Dermis blood vessel endothelial cell (primary cell): ENCODE data around the gene CIB4. TPM values are rescaled to one million over a fixed set of nuclear protein-coding genes. Genes with fewer than 3 reads are reported as not detected.

Experiments used
- DNase-seq: peaks from one replicate; pipeline ENCODE4 v3.0.0; 2010
- total RNA-seq: library from RNA; depleted of rRNA; stranded (reverse); fragments of >200 nt; gene quantifications from 2 replicates; pipeline ENCODE4 v1.2.3, GENCODE V29; 2014

Gene CIB4
- total RNA-seq, 1 donor from 2014 or later, result not detected

DNA sequence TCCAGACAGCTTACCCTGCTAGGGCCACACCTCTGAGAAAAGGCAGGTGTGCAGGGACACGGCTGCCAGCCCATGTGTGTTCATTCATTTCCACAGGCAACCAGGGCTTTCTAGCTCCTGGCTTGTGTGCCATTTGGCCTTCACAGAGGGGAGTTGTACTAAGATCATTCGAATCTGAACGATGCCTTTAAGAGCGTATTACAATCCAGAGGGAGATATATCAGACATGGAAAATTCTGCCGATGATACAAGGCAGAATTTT lies 99.0 kb downstream of the CIB4 start:
- no peak for DNase-seq

DNA sequence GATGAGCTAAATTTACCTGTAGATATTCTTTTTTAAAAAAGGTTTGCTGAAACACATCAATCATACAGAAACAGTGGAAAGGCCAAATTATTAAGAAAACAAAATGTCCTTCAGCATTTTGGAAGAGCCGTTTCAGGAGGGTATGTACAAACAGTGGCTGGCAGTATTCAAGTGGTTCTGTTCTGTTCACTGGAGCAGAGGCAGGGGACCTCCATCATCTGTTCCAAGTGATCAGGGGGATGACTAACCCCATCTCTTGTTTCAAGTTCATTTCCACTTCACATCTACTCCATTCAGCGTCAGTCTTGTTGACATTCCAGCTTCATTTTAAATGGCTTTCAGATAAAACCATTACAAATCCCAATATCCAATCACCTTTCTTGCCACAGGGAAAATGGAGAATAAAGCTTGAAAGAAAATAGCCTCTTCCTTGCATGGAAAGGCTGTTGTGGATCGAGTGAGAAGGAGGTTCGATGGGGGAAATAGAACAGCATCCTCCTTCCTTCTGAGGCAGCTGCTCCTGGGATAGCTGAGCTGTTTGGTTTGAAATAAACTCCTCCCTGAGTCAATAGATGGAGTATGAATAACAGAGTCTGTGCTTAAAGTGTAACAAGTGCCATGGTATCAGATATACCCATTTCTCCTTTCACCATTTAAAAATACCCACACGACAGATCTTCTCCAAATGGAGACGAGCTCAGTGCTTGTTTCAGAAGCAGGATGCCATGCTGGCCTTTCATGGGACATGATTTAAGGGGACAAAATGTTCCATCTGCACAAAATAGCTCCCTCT lies 99.6 kb downstream of the CIB4 start:
- no peak for DNase-seq

DNA sequence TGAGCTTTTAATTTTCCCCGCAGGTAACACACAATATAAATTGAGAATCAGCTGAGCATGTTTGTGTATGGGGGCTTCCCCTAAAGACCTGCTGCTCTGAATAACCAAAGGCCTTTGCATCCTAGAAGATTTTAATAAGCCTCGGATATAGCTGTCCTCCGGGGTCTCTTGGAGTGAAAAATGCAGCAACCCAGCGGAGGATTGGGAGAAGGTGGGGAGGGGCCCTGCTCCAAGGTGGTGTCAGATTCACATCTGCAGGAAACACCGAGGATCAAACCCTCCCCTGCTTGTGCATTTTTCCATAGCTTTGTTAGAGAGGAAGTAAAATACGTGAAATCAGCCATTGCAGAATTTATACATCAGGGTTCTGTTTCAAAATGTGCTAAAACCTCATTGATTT lies 100.2 kb downstream of the CIB4 start:
- no peak for DNase-seq

DNA sequence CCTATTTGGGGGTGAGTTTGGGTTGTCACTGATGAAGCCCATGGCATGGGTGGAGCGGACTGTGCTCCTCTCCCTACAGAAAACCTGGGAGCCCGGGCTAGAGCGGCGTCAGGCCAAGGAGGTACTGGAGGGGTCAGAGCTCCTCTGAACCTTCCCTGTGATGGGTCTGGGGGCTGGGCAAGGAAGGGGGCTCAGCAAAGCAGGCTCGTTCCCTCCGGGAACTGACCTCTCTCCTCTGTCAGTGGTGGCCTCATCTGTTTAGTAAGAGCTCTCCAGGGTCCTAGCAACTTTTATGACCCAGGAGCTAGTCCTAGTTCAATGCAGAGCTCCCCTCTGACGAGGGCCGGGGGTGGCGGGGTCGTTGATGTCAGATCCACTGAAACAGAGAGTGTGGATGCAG lies 100.9 kb downstream of the CIB4 start:
- no peak for DNase-seq

DNA sequence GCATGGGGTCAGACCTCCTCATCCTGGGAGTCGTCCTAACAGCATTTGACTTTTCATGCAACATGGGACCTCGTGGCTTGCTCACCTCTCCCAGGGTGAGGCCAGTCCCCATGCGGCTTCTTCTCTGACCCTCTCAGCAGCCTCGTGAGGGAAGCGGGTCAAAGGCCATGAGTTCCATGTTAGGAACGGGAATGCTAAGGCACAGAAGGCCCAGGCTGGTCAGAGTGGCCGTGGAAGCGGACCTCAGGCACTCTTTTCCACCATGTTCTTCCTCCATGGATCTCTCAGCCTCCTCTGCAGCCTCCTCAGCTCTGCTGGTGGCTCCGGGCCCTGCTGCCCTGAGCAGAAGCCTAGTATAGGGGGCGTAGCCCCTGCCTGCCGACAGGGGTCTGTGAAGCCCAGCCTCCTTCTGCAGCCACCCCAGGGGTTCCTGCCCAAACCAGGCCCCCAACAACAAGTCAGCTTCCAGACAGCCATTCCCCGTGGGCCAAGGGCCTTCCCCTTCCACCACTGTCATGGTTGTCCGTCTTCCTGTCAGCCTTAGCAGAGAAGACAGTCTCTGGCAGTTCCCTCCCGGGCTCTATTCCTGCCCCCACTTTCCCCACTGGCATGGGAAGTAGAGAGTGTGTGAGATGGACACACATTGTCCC lies 103.2 kb downstream of the CIB4 start:
- no peak for DNase-seq

DNA sequence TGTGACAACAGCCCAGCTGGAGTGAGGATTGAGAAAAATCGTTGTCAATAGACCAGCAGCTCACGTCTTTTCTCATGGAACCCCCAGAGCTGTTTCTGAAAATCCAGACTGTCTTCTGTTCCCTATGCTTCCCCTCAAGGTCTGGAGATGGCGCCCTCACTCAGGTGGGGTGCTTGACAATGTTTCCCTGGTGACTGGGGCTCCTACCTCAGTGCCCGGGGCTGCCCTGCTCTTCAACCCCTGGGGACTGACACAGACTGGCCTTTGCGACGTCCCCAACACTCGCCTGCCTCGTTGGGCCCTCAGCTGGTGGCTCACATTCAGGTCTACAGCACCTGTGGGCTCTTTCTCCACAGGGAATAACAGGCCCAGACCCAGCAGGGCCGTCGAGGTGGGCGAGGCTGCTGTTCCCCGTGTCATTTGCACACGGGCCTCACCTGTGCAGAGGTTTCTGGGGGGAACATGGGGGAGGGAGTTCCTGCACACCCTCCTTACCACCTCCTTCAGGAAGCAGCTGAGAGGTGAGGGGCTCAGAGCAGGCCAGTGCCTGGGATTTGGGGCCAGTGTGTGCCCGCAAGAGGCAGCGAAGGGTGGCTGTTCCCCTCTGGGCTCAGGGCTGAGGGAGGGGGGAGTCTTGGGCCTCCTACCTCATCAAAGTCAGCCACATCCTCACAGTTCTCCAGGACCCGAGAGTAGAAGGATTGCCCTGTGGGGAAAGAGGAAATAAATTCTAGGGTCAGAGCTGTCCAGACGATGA lies 103.9 kb downstream of the CIB4 start:
- DNase-seq, result no peak

DNA sequence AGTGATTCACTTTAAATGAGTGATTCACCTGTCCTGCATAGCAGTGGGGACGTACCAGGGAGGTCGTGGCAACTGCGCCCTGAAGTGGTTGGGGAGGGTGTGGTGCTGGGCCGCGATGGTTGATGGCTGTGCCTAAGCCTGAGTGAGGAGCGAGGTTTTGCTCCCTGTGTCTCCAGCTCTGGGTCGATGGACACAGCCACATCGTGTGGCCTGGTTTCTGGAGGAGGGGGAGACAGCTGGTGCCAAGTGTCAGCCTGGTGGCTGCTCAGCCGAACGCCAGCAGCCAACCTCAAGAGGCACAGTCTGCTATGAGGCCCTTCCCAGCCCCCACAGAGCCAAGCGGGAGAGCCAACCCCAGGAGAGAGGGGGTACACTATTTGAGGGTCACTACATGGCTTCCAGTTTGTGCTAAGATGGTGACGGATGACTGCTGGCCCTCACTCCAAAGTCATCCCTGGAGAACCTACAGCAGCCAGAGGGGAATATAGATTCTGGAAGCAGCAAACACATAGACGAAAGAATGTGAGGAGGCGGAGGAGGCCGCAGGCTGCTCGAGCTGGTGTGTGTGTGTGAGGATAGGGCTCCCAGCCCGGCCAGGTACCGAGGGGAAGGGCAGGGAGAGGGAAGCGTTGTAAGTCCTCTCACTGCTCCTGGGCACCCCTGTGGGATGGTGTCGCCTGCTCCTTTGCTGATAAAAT lies 104.6 kb downstream of the CIB4 start:
- no peak for DNase-seq

DNA sequence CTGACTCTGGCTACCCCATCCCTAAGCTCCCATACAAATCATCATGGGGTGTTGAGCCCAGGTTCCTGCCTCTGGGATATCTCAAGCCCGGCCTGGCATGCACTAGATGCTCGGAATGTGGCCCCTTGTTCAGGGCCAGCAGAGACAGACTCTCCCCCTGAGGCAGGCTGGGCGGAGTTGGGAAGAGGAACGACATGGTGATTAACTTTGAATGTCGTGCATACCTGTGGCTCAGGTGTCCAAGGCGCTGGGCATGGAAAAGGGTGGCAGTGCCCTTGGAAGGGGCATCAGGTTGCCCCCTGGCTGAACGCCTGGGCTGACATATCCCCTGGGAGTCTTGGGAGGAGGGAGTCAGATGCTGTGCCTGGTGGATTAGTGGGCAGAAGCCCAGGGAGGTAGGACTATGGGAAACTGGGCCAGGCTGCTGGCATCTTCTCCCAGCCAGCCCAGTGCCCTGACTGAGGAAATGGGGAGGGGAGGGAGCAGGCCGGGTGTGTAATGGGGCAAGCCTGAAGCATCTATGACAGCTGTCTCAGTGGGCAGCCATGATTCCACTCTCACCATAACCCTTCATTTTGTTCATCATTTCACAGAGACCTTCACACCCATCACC lies 105.4 kb downstream of the CIB4 start:
- DNase-seq, result no peak

DNA sequence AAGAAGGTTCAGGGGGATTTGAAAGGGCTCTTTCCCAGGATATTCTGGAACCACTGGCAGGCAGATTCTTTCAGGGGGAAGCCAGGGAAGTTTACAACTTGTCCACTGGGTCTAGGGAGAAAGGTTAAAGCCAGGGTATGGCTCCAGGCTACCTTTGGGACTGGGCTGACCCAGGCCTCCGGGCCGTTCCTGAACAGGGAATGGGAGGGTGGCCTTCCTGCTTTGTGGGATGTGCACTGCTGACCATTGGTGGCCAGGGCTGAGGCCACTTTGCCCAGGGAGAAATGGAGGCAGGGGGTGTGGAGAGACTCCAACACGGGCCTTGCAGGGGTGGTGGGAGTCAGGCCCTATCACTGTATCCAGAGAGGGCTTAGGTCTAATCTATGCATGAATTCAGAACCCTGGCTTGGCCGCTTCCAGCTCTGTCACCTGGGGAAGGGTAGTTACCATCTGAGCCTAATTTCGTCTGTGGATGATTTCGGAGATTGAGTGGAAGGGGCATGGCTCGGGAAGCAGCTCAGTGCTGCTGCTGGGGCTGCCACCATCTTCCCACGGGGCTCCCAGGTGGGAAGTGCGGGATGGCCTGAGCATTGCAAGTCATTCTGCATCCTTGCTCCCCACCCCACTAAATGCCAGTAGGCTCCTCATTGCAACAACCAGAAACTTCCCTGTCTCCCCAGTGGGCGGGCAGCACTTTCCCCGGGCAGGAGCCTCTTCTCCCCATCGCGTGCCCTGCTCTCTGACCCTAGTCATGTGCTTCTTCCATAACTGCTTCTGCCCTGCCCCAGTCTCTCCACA lies 106.1 kb downstream of the CIB4 start:
- no peak for DNase-seq

DNA sequence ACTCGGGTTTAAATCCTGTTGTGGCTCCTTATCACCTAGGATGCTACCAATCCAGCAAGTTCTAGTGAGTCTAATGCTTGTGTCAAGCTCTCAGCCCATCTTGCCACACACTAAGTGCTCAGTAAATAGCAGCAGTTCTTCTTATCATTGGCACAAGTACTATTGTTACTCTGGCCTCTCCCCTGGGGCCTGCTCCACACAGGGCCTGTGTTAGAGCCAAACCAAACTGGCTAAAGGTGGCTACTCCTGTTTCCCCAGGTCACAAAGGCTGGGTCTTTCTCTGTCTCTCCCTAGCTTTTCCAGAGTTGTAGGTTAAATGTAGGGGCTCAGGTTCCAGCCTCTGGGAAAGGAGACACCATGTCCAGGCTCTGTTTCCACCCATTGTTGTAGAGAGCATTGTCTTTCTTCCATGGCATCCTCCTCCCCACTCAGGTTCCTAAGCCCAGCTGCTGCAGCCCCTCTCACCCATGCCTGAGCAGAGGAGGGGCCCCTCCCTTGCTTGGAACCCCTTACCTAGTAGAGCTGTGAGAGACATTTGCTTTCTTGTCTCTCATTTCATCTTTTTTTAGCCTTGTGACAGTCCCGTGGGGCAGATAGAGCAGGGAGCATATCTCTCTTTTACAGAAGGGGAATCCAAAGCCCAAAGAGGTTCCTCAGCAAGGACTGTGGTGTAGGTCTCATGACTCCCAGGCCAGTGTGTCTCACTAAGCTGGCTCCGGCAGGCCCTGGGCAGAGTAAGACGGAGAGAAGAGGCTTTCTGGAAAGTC lies 106.9 kb downstream of the CIB4 start:
- peak; percentile 13 for DNase-seq

DNA sequence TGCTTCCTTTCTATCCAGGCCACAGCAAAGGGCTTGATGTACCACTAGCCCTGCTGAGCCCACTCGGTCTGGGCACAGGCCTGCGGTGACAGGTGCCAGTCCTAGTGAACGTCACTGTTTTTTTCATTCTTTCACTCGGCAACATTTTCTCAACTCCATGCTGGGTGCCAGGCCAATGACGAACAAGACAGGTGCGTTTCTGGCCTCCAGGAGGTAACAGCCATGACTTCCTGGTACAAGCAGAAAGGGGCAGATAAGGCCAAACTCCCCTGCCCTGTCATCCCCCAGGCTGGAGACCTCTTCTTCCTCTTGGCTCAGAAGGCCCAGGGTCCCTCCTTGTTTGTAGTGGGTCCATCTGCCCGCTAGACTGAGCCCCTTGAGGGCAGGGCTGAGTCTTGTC lies 107.5 kb downstream of the CIB4 start:
- no peak for DNase-seq

DNA sequence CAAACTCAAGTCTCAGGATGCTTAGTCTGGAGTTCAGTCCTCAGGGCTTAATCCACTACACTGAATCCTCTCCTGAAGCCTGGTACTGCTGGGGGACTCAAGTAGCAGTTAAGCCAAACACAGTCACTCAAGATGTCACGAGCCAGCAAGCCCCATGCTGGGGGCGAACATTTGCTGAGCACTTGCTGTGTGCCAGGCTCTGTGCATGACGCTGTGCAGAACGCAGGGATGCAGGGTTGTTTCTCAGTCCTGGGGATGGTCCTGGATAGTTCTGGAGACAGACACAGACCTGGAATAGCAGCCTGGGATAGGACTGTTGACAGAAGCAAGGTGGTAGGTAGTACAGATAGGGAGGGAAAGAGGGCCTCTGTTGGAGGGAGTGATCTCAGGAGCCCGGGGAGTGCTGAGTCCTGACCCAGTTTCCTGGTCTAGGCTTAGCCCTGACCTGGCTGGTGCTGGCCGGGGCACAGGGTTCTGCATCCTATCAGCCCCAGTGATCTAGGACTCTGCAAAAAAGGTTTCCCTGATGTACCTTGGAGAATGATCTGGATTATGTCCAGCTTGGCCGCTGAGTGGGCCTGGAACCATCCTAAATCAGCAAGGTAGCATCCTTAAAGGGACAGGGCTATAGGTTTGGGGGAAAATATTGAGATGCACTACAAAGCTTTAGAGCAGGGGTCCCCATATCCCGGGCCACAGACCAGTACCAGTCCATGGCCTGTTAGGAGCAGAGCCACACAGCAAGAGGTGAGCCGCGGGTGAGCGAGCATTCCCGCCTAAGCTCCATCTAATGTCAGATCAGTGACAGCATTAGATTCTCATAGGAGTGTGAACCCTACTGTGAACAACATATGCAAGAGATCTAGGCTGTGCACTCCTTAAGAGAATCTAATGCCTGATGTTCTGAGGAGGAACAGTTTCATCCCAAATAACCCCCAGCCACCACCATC lies 108.6 kb downstream of the CIB4 start:
- DNase-seq, result no peak

Other genes starting within 250 kb of the CIB4 start
- gene DRC1, start 239.4 kb downstream of the CIB4 start, total RNA-seq, result 0.09 and 0.17 TPM in 2 replicates
- gene OTOF, start 163.2 kb downstream of the CIB4 start, total RNA-seq, result 73.3 and 89.5 TPM in 2 replicates
- under 0.01 and 0.05 TPM in 2 replicates for gene KCNK3, start 51.4 kb upstream of the CIB4 start, total RNA-seq
- gene SLC35F6, start 122.9 kb upstream of the CIB4 start, total RNA-seq, result 36.2 and 52.8 TPM in 2 replicates
- 5.1 and 14.3 TPM in 2 replicates for gene CENPA, start 144.7 kb upstream of the CIB4 start, total RNA-seq
- gene DPYSL5, start 206.8 kb upstream of the CIB4 start, total RNA-seq, result not detected in 2 replicates